Loucy (cell line): ENCODE results near the gene ATXN2L.
"Not testable (repeated sequence)": the region's sequence is repeated elsewhere in the genome, so short reads cannot be mapped to it uniquely, and the experiment has no call there.

Experiments used
- CTCF ChIP-seq: fragments of 200-600 bp; sonication (generic); conservative IDR thresholded peaks from 2 replicates; pipeline ENCODE4 v1.5.1; 2014; ENCODE audit warnings: mild to moderate bottlenecking, antibody characterized with exemption, low read length
- EZH2phosphoT487 ChIP-seq: fragments of 200-600 bp; IDR thresholded peaks from 2 replicates; pipeline ENCODE4 v1.6.1; 2018; ENCODE audit warnings: antibody characterized with exemption, mild to moderate bottlenecking, moderate library complexity, borderline replicate concordance

- not testable (repeated sequence) for TF ChIP-seq CTCF, EZH2phosphoT487
Measured at GRCh38 chr16:28781697-28782096, 41.1 kb upstream of the ATXN2L start.
